ENCODE results near the gene HIVEP3. TPM values are rescaled to one million over a fixed set of nuclear protein-coding genes. Genes with fewer than 3 reads are reported as not detected.

Gene HIVEP3
- total RNA-seq, 1 donor from 2014 or later: 11.6 TPM

- Histone ChIP-seq H3K4me3 (no peak overlapping the region), H3K27me3 (ENCODE audit: low read depth) (no peaks in the 10 kb centered on the region), H3K27ac (no peak overlapping the region), H3K4me1 (peaks cover 25% of the 10 kb centered on the region), H3K9me3 (no peaks in the 10 kb centered on the region), H3K36me3 (no peaks in the 10 kb centered on the region)
- intact Hi-C loops (cut with DNase I): no loop called here
- TF ChIP-seq, protein P1, sequence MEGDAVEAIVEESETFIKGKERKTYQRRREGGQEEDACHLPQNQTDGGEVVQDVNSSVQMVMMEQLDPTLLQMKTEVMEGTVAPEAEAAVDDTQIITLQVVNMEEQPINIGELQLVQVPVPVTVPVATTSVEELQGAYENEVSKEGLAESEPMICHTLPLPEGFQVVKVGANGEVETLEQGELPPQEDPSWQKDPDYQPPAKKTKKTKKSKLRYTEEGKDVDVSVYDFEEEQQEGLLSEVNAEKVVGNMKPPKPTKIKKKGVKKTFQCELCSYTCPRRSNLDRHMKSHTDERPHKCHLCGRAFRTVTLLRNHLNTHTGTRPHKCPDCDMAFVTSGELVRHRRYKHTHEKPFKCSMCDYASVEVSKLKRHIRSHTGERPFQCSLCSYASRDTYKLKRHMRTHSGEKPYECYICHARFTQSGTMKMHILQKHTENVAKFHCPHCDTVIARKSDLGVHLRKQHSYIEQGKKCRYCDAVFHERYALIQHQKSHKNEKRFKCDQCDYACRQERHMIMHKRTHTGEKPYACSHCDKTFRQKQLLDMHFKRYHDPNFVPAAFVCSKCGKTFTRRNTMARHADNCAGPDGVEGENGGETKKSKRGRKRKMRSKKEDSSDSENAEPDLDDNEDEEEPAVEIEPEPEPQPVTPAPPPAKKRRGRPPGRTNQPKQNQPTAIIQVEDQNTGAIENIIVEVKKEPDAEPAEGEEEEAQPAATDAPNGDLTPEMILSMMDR (IDR thresholded peaks at IDR 0.05): no peak
- no peak for ATAC-seq
- DNase-seq: no peak
Measured at GRCh38 chr1:41622859-41623732, 295.6 kb downstream of the HIVEP3 start.

DNA sequence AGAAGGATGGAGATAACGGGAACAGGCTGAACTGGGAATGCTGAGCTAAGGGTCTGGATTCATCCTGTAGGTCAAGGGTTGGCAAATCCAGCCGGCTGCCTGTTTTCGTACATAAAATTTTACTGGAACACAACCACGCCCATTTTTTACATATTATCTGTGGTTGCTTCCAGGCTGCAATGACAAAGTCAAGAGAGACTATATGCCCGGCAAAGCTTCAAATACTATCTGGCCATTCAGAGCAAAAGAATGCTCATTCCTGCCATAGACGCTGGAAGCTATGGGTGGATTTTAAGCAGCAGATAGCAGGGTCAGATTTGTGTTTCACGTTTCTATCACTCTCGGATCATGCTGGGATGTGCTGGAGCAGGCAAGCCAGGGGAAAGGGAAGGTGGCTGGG is 296.3 kb downstream of the HIVEP3 start:
- ATAC-seq (no peak), DNase-seq (no peak)
- Histone ChIP-seq H3K27ac (no peak overlapping the region), H3K9me3 (no peaks in the 10 kb centered on the region), H3K4me3 (no peak overlapping the region), H3K27me3 (ENCODE audit: low read depth) (no peaks in the 10 kb centered on the region), H3K36me3 (no peaks in the 10 kb centered on the region), H3K4me1 (peaks cover 32% of the 10 kb centered on the region)
- TF ChIP-seq, protein P1 (IDR thresholded peaks at IDR 0.05): no peak
- intact Hi-C loops (cut with DNase I): no loop called here

GRCh38 chr1:41621791-41622190 is 296.9 kb downstream of the HIVEP3 start:
- Histone ChIP-seq H3K27ac (no peak overlapping the region), H3K4me1 (peaks cover 36% of the 10 kb centered on the region), H3K9me3 (no peaks in the 10 kb centered on the region), H3K27me3 (ENCODE audit: low read depth) (no peaks in the 10 kb centered on the region), H3K36me3 (no peaks in the 10 kb centered on the region), H3K4me3 (no peak overlapping the region)
- TF ChIP-seq, protein P1 (IDR thresholded peaks at IDR 0.05): no peak
- DNase-seq: no peak
- intact Hi-C loops (cut with DNase I): no loop called here
- ATAC-seq: no peak

- Histone ChIP-seq H3K27ac (no peak overlapping the region), H3K27me3 (ENCODE audit: low read depth) (no peaks in the 10 kb centered on the region), H3K4me3 (no peak overlapping the region), H3K9me3 (no peaks in the 10 kb centered on the region), H3K36me3 (no peaks in the 10 kb centered on the region), H3K4me1 (peaks cover 36% of the 10 kb centered on the region)
- no peak for ATAC-seq
- TF ChIP-seq, protein P1 (IDR thresholded peaks at IDR 0.05): no peak
- DNase-seq: no peak
- intact Hi-C loops (cut with DNase I): no loop called here
Measured at GRCh38 chr1:41621256-41621655, 297.5 kb downstream of the HIVEP3 start.

GRCh38 chr1:41620365-41621169 is 298.2 kb downstream of the HIVEP3 start:
- Histone ChIP-seq H3K27ac (no peak overlapping the region), H3K4me1 (peaks cover 36% of the 10 kb centered on the region), H3K9me3 (no peaks in the 10 kb centered on the region), H3K27me3 (ENCODE audit: low read depth) (no peaks in the 10 kb centered on the region), H3K36me3 (no peaks in the 10 kb centered on the region), H3K4me3 (no peak overlapping the region)
- DNase-seq (no peak), ATAC-seq (no peak)
- intact Hi-C loops (cut with DNase I): no loop called here
- TF ChIP-seq, protein P1 (IDR thresholded peaks at IDR 0.05): no peak
